ENCODE results near the gene EIF2D.

EIF2D gene

GRCh38 chr1:206551986-206552326, 60.3 kb downstream of the EIF2D start:
- in situ Hi-C loops (cut with MboI; ENCODE audit: low sequenced_read_pairs) = no loop called here
- H3K9me3 ChIP-seq = no peaks in the 10 kb centered on the region
- H3K4me1 ChIP-seq = peaks cover 9% of the 10 kb centered on the region
- H3K36me3 ChIP-seq (replicated peaks) = no peaks in the 10 kb centered on the region
- no peaks in the 10 kb centered on the region for H3K27me3 ChIP-seq (ENCODE audit: low read depth)
- H3K4me3 ChIP-seq = no peak overlapping the region
- DNase-seq (ENCODE audit: low spot score in 2 of 2) = no peak

- H3K4me1 ChIP-seq = peaks cover 5% of the 10 kb centered on the region
- DNase-seq (ENCODE audit: low spot score in 2 of 2) = no peak
- in situ Hi-C loops (cut with MboI; ENCODE audit: low sequenced_read_pairs) = no loop called here
Measured at GRCh38 chr1:206551296-206551985, 60.8 kb downstream of the EIF2D start.

GRCh38 chr1:206550446-206550845, 61.8 kb downstream of the EIF2D start:
- Histone ChIP-seq H3K36me3 (replicated peaks) (no peaks in the 10 kb centered on the region), H3K9me3 (no peaks in the 10 kb centered on the region), H3K27me3 (ENCODE audit: low read depth) (no peaks in the 10 kb centered on the region), H3K4me3 (no peak overlapping the region), H3K4me1 (no peaks in the 10 kb centered on the region)
- no peak for DNase-seq (ENCODE audit: low spot score in 2 of 2)
- in situ Hi-C loops (cut with MboI; ENCODE audit: low sequenced_read_pairs) = no loop called here

More at GRCh38 chr1:206551296-206551985, 60.8 kb downstream of the EIF2D start:
- Histone ChIP-seq H3K27me3 (ENCODE audit: low read depth) (no peaks in the 10 kb centered on the region), H3K36me3 (replicated peaks) (no peaks in the 10 kb centered on the region), H3K4me3 (no peak overlapping the region), H3K9me3 (no peaks in the 10 kb centered on the region)

- in situ Hi-C loops (cut with MboI; ENCODE audit: low sequenced_read_pairs) = loop anchor here (5.0 kb wide), 1 partner anchor 40 kb away; no protein-coding TSS in a partner anchor
- Histone ChIP-seq H3K4me1 (no peaks in the 10 kb centered on the region), H3K9me3 (no peaks in the 10 kb centered on the region), H3K27me3 (ENCODE audit: low read depth) (no peaks in the 10 kb centered on the region), H3K4me3 (no peak overlapping the region), H3K36me3 (replicated peaks) (no peaks in the 10 kb centered on the region)
- DNase-seq (ENCODE audit: low spot score in 2 of 2) = no peak
Measured at GRCh38 chr1:206547104-206547503, 65.2 kb downstream of the EIF2D start.

- Histone ChIP-seq H3K9me3 (no peaks in the 10 kb centered on the region), H3K27me3 (ENCODE audit: low read depth) (no peaks in the 10 kb centered on the region), H3K36me3 (replicated peaks) (no peaks in the 10 kb centered on the region), H3K4me3 (no peak overlapping the region), H3K4me1 (no peaks in the 10 kb centered on the region)
- in situ Hi-C loops (cut with MboI; ENCODE audit: low sequenced_read_pairs) = loop anchor here (5.0 kb wide), 1 partner anchor 42 kb away; no protein-coding TSS in a partner anchor
- DNase-seq (ENCODE audit: low spot score in 2 of 2) = no peak
Measured at GRCh38 chr1:206545351-206545750, 66.9 kb downstream of the EIF2D start.

- in situ Hi-C loops (cut with MboI; ENCODE audit: low sequenced_read_pairs) = loop anchor here (5.0 kb wide), 1 partner anchor 43 kb away; no protein-coding TSS in a partner anchor
- H3K36me3 ChIP-seq (replicated peaks) = no peaks in the 10 kb centered on the region
- H3K27me3 ChIP-seq (ENCODE audit: low read depth) = no peaks in the 10 kb centered on the region
- peak; percentile 42 to 88 for DNase-seq (ENCODE audit: low spot score in 2 of 2)
- no peaks in the 10 kb centered on the region for H3K9me3 ChIP-seq
- H3K4me1 ChIP-seq = no peaks in the 10 kb centered on the region
- no peak overlapping the region for H3K4me3 ChIP-seq
Measured at GRCh38 chr1:206544562-206545257, 67.6 kb downstream of the EIF2D start.
